ENCODE measurements around the gene PRKG1.

Gene PRKG1

DNA sequence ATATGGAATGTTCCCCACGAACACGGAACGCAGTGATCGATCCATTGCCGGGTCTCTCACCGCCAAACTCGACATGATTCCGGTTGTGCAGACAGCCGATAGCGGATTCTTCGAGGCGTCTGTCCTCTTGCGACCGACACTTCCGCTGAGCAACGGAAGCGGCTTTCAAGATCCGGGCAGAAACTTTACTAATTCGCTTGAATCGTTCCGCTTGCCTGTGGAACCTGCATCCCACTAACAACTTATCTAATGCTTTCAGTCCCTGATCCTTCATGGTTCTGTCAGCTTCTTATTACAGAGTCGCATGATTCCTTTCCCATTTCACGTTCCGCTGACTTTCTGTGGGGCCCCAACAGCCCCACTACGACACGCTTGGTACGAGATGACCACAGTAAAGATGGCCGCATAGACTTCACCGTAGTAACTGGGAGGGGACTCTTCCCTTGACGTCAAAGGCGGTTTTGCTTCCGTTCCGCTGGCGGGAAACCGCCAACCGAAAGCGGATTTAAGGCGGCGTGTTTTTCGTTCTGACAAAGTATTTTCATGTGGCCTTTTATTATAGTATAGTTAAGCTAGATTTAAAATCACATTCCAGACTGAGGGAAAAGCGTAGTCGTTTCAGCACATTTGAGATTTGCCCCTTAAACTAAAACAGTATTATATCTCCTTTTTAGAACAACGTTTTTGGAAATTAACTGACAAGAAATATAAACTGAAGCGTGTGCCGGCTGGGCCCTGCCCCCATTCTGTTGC is 625.4 kb downstream of the PRKG1 start, which contains the start of gene CSTF2T:
CSTF2T (minus strand) TSS at position 121 of the 753 bp plus-strand sequence; CDS start at position 75, 46 bp downstream.
- DNase-seq (ENCODE audit: extremely low spot score, insufficient read length, low read depth): peak; percentile 25
- FAIRE-seq: peak; percentile 93

DNA sequence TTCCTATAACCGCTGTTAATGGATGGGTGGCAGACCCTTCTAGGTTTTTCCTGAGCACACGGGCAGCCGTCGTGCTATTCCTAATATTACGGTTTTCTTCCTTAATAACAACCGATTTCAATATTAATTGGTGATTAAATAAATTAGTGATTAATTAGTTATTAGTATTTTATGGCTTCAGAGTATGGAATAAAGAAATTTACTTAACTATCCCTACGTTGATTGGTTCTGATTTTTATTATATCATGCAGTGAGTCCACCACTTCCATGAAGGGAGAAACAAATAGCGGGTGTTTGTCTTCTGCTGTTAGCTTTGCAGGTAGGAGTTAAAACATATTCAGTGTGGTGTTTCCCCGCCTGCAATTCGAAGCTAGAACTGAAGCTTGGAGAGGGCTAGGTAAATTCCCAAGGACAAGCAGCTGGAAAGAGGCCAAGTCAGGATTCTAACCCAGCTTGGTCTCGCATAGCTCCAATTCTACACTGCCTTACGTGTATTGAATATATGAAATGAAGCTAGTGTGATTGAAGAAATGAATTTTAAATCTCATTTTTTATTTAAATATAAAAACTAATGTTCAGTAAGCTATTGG is 626.0 kb downstream of the PRKG1 start:
- no peak for FAIRE-seq
- no peak for DNase-seq (ENCODE audit: extremely low spot score, insufficient read length, low read depth)

DNA sequence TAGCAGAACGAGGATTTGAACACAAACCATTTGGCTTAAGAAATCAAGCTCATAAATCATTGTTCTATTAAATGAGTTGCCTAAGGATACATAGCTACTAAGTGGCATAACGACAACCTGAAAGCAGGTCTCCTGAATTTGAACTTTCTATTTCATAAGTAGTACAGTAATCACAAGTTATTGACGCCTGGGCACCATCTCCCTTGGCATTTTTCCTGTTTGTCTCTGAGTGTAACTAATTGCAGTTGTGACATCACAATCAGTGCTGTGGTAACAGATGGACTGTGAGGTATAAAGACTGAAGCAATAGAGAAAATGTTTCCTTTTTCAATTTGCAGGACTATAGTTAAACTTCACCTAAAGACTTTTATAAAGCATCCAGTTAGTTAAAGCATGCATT is 631.5 kb downstream of the PRKG1 start:
- FAIRE-seq (no peak), DNase-seq (ENCODE audit: extremely low spot score, insufficient read length, low read depth) (no peak)

DNA sequence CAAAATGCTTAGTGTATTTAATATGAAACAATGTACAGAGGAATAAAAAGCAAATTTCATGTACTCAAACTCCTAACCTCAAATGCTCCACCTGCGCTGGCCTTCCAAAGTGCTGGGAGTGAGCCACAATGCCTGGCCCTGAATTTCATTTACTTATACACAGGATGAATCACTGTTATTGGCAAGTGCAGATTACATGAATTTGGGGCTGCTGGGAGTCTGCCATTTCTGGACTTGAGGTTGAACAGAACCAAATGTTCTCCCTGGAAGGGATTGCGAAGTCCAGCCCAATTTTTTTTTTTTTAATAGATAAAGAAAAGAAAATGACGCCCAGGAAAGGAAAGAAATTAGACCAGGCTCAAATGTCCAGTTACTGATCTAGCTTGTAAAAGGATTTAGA is 631.9 kb downstream of the PRKG1 start:
- no peak for DNase-seq (ENCODE audit: extremely low spot score, insufficient read length, low read depth)

GRCh38 chr10:51707392-51707791 is 633.1 kb downstream of the PRKG1 start:
- DNase-seq (ENCODE audit: extremely low spot score, insufficient read length, low read depth): no peak
- FAIRE-seq: no peak

More for the DNA sequence above, 631.9 kb downstream of the PRKG1 start:
- FAIRE-seq: no peak

- DNase-seq (ENCODE audit: extremely low spot score, insufficient read length, low read depth): no peak
- no peak for FAIRE-seq
These were observed 633.6 kb downstream of the PRKG1 start for GRCh38 chr10:51707821-51708424.

DNA sequence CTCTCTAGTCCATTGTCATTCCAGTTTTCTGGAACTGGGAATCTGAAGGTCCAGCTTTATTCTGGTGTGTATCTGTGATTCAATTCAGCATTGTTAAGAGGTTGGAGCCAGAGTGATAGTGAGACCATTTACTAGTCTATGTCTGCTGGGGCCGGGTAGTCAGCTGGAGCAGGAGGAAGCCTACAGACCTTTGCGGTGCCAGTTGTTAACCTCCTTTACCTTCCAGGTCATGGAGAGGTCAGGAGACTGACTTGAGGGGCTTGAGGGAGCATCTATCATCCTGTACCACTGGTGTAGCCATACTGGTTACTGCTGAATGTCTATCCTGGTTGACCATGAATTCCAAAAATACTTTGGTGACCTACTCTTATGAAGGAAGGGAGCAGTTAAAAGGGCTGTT is 634.3 kb downstream of the PRKG1 start:
- DNase-seq (ENCODE audit: extremely low spot score, insufficient read length, low read depth): no peak
- no peak for FAIRE-seq

GRCh38 chr10:51709324-51709972 is 635.2 kb downstream of the PRKG1 start:
- FAIRE-seq: no peak
- DNase-seq (ENCODE audit: extremely low spot score, insufficient read length, low read depth): no peak

- DNase-seq (ENCODE audit: extremely low spot score, insufficient read length, low read depth): no peak
- no peak for FAIRE-seq
These were observed 637.2 kb downstream of the PRKG1 start for GRCh38 chr10:51711519-51711891.

DNA sequence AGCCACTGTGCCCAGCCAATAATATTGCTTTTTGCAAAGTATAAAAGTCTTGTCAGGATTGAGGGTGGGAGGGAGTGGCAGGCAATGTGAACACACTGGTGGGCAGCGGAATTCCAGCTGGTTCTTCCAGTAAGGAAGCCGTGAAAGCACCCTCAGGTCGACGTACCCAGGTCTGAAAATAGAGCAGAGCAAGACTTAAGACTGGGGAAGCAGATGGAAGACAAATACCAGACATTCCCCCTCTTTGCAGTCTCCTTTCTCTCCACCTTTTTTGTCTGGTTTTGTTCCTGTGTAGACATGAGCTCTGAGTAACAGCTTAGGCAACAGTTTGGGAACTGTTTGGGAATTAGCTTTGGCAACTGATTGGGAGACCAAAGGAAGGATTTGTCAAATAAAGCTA is 642.7 kb downstream of the PRKG1 start:
- FAIRE-seq: no peak
- DNase-seq (ENCODE audit: extremely low spot score, insufficient read length, low read depth): no peak

DNA sequence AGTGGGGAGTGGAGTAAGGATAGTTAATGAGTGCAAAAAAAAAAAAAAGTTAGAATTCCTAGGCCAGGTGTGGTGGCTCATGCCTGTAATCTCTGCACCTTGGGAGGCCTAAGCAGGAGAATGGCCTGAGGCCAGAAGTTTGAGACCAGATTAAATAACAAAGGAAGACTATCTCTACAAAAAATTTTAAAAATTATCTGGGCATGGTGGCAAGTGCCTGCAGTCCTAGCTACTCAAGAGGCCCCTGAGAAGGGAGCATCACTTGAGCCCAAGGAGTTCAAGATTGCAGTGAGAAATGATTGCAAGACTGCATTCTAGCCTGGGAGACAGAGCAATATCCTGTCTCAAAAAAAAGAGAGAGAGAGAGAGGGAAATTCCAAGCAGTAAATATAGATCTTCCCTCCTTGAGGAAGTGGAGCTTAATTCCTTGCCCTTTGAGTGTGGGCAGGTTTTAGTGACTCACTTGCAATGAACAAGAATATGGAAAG is 644.6 kb downstream of the PRKG1 start:
- DNase-seq (ENCODE audit: extremely low spot score, insufficient read length, low read depth) (no peak), FAIRE-seq (no peak)

DNA sequence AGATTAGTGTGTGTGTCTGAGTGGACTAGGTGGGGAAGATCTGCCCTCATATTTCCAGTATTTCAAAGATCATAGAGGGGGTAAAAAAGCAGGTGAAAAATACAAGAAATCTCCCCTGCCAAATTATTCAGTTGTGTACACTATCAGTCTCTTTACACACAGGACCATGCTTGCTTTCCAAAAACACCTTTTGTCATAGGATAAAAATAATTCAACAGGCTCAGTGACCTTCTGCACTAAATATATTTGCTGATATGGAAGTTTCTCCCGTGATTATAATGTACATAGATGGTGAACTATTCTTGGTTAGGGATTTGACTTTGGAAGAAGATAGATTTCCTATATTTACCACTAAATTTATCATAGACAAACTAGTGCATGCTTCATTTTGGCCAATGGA is 649.8 kb downstream of the PRKG1 start:
- DNase-seq (ENCODE audit: extremely low spot score, insufficient read length, low read depth) (no peak), FAIRE-seq (no peak)

DNA sequence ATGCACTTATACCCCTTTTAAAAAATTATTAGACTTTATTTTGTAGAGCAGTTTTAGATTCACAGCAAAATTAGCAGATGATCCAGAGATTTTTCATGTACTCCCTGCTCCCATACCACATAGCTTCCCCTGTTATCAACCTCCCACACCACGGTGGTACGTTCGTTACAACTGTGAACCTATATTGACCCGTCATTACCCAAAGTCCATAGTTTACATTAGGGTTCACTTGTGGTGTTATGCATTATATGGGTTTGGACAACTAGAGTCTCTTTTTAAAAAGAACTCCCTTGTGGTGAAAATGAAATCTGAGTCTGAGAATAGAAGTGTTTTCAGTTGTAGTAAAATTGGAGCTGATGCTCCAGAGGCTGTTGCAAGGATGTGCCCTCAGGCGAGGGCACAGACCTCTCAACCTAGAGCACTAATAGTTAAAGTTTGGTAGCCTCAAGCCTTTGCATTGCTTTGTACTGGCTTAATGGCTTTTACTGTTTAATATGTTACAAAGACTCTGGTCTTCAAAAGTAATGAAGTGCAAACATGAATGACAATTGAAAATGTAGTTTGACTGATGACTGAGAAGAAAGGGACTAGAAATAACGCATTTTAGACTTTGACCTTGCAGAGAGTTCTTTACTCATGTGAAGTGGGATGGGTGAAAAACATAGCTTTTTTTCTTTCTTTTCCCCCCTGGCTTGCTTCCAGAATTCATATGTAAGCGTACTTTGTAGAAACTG is 655.7 kb downstream of the PRKG1 start:
- DNase-seq (ENCODE audit: extremely low spot score, insufficient read length, low read depth) (no peak), FAIRE-seq (no peak)

DNA sequence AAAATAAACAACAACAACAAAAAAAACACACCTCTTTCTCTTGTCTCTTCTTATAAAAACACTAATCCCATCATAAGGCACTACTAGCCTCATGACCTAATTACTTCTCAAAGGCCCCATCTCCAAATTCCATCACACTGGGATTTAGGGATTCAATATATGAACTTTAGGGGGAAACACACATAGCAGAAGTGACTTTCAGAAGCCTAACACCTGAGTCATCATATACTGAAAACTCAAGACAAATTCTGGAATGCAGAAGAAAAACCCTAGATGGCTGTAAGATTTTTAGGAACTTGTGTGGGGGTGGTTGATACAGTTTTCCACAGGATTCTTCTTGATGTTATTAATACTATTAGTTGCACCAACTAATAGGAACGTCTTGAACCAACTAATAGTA is 658.8 kb downstream of the PRKG1 start:
- DNase-seq (ENCODE audit: extremely low spot score, insufficient read length, low read depth) (no peak), FAIRE-seq (no peak)

DNA sequence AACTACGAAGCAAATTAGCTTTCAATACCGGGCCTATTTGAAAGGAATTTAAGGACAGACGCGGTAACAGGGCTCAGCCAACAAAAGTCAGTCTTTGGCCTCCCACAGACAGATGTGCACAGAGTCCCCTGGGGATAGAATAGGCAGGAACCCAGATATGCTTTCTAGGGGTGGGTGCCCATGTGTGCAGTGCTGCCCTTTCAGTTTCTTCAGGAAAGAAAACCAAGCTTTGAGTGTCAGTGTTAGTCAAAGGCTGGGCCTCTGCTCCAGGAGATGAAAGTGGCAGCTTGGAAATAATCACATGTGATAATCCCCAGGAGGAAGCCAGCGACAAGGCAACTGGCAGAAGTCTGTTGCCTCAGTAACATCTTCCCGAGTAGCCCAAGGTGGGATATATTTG is 668.9 kb downstream of the PRKG1 start:
- DNase-seq (ENCODE audit: extremely low spot score, insufficient read length, low read depth) (no peak), FAIRE-seq (no peak)

DNA sequence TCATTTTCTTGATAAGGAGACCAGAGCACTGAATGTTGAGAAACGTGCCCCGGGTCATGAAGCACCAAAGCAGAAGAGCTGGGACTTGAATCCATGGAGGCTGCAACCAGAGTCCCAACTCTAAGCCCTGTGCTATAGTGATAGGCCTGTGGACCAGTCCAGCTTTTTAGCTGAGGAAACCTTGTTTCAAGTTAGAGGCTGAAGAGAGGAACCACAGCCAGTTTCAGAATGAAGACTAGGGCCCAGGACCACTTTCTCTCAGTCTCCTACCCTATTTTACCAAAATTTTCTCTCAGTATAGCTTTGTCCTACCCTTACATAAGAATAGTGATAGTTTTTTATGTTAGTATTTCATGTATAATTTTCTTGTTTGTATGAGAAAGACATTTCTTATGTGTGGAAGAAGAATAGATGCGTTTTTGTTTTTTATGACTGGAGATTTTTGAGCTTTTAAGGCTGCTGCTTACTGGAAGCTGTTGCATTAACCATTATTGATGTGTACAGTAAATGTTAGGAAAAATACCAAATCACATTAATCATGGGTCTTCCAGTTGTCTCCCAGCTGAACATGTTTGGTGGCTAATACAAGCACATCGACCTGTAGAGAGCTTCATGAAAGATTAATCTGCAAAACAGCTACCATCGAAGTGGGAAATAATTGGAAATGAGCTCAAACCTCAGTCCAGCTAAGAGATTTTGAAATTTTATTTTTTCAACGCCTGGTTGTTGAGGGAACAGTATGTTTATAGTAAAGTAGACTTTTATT is 670.1 kb downstream of the PRKG1 start:
- no peak for DNase-seq (ENCODE audit: extremely low spot score, insufficient read length, low read depth)
- FAIRE-seq: peak; percentile 38

DNA sequence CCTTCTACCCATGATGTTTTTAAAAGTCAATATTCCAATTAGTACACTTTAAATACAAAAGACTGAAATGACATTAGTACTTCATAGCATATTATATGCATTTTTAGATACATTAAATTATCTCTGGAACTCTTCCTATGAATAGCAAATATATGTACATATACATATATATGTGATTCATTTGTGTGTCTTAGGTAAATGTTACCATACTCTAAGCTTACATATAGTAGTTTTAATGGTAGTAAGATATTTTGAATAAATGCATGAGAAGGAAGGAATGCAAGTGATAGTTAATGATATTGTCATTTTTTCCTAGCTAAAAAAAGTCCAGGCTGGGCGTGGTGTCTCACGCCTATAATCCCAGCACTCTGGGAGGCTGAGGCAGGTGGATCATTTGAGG is 671.1 kb downstream of the PRKG1 start:
- no peak for FAIRE-seq
- DNase-seq (ENCODE audit: extremely low spot score, insufficient read length, low read depth): no peak

DNA sequence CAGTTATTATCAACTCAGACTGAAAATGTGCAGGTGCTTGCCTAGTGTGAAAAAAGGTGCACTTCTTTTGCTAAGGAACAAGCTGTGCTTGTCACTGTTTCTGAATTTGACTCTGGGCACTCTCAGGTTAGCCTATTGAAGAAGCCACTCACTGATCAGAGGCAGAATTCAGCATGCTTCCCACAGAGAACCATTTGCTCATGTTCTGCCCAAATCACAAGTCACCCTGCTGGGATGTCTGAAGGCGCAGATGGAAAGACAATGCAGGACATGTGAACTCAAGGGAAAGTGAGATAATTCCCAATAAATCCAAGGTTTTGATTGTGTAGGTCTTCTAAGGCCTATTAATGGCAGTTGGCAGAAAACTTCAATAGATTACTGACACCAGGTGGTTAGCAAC is 672.9 kb downstream of the PRKG1 start:
- no peak for DNase-seq (ENCODE audit: extremely low spot score, insufficient read length, low read depth)
- FAIRE-seq: no peak

DNA sequence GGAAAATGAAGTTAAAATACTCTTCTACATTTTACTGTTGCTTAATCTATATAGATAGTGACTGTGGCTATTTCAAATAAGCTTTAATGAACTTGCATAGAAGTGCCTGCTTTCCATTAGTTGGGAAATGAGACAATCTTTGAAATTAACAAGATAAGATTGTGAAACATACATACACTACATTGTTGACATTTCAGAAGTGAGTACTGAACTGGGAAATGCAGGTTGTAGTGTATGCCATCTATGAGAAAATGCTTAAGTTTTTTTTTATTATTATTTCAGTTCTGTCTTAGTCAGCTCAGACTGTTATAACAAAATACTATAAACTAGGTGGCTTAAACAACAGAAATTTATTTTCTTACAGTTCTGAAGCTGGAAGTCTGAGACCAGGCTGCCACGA is 674.7 kb downstream of the PRKG1 start:
- no peak for FAIRE-seq
- no peak for DNase-seq (ENCODE audit: extremely low spot score, insufficient read length, low read depth)

Measured in GM18507 (cell line).